T47D (cell line): ENCODE measurements around the gene UNC45A.
"Not testable (repeated sequence)": the region's sequence is repeated elsewhere in the genome, so short reads cannot be mapped to it uniquely, and the experiment has no call there.

Experiments used
- DNase-seq, 2 experiments: peaks; one replicate each; pipeline versions ENCODE4 v3.0.0 to v3.0.0-alpha.2; 2011 to 2012; ENCODE audit warnings: low read depth in 1 of 2, low spot score in 1 of 2
- JUND ChIP-seq: IDR thresholded peaks from 2 replicates; pipeline ENCODE4 v1.6.1; 2012; ENCODE audit warnings: low read depth
- in situ Hi-C: cut with HindIII; loops from 2 replicates; pipeline ENCODE4 v1.10.0; 2016; ENCODE audit warnings: low sequenced_read_pairs, low pct_unique_long_range_greater_than_20kb

UNC45A gene

DNA sequence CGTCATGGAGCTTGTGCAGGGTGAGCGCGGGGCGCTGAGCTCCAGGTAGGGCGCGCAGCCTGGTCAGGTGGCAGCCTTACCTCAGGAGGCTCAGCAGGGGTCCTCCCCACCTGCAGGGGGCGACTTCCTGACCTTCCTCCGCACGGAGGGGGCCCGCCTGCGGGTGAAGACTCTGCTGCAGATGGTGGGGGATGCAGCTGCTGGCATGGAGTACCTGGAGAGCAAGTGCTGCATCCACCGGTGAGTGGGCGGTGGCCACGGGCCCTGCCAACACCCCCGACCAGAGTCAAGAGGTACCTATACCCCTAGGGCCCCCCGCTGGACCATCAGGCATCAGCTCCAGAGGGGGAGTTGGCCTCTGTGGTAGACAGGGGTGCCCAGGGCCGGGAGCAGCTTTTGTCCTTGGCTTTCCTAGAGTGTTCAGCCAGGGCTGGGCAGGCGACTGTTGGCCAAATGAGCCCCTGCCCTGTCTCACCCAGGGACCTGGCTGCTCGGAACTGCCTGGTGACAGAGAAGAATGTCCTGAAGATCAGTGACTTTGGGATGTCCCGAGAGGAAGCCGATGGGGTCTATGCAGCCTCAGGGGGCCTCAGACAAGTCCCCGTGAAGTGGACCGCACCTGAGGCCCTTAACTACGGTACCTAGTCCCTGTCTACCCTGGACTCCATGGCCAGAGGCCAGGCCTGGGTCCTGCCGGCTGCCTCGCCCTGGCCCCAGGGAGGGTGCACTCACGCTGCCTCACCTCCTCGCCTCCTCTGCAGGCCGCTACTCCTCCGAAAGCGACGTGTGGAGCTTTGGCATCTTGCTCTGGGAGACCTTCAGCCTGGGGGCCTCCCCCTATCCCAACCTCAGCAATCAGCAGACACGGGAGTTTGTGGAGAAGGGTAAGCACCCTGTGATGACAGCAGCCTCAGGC, 41.7 kb upstream of the UNC45A start:
- DNase-seq = no peak
- in situ Hi-C loops = no loop called here

DNA sequence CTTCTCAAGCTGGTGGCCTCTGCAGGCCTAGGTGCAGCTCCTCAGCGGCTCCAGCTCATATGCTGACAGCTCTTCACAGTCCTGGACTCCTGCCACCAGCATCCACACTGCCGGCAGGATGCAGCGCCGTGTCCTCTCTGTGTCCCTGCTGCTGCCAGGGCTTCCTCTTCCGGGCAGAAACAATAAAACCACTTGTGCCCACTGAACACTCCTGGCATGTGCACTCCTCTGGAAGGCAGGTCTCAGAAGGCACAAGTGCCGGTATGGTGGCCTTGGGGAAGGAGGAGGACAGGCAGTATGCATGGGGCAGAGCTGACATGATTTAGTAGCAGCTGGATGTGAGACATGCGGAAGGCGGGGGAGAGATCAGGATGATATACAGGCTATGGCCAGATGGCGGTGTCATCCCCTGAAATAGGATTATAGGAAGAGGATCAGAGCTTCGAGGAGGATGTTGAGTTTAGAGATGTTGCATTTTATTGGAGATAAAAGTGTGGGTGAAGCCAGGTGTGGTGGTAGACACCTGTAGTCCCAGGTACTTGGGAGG, 39.4 kb upstream of the UNC45A start:
- no peak for DNase-seq
- no peak for TF ChIP-seq JUND
- in situ Hi-C loops = no loop called here

More for the DNA sequence above, 41.7 kb upstream of the UNC45A start:
- no peak for TF ChIP-seq JUND

- in situ Hi-C loops, DNase-seq: not testable (repeated sequence)
These were observed 37.9 kb upstream of the UNC45A start for GRCh38 chr15:90897131-90897655.

DNA sequence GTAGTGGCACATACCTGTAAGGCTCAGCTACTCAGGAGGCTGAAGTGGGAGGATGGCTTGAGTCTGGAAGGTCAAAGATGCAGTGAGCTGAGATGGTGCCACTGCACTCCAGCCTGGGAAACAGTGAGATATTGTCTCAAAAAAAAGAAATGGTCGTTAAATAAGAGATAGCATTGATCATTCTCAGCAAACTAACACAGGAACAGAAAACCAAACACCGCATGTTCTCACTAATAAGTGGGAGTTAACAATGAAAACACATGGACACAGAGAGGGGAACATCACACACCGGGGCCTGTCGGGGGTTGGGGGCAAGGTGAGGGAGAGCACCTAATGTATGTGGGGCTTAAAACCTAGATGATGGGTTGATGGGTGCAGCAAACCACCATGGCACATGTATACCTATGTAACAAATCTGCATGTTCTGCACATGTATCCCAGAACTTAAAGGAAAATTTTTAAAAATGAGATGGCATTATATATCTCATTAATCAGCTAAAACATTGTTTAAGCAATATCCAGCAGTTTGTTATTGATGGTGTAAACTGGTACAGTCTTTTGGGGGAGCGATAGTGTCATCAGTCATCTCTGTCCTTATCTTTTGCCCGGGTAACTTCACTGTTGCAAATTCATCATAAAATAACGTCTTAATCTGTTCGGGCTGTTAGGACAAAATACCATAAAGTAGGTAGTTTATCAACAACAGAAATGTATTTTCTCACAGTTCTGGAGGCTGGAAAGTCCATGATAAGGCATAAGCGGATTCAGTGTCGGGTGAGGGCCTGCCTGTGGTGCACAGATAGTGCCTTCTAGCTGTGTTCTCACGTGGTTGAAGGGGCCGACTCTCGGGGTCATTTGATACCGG, 33.7 kb upstream of the UNC45A start:
- DNase-seq = no peak
- in situ Hi-C loops = no loop called here
- no peak for TF ChIP-seq JUND

DNA sequence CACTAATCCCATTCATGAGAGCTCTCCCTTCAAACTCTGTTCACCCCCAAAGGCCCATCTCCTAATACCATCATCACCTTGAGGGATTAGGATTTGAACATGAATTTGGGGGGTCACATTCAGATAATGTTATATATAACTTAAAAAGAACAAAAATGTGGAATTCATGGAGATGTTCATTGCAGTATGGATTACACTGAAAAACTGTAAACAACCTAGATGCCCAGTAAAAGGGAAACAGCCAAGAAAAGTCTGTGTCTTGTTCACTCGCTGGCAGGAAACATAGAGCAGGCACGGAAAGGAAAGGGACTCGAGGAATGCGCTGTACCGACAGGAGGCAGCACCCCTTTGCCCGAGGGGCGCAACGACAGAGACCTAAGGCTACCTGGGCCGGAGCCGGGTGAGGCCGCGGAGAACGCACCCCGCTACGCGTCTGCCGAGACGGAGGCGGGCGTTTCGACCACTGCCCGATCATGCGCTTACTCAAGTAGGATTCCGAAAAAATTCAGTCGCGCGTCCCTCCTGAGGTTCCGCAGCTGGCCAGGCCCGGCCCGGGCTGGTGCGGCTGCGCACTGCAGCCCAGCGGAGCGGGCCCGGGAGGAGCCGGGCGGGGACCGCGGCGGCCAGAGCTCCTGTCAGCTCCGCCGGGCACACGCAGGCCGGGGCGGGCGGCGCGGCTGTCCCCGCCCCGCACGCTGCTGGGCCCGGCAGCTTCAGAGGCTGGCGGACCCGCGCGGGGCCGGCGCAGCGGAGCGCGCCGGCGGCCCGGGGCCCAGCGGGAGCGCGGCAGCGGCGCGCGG, 32.8 kb upstream of the UNC45A start:
- in situ Hi-C loops = no loop called here
- DNase-seq = peak; percentile 84 to 98
- TF ChIP-seq JUND = no peak

DNA sequence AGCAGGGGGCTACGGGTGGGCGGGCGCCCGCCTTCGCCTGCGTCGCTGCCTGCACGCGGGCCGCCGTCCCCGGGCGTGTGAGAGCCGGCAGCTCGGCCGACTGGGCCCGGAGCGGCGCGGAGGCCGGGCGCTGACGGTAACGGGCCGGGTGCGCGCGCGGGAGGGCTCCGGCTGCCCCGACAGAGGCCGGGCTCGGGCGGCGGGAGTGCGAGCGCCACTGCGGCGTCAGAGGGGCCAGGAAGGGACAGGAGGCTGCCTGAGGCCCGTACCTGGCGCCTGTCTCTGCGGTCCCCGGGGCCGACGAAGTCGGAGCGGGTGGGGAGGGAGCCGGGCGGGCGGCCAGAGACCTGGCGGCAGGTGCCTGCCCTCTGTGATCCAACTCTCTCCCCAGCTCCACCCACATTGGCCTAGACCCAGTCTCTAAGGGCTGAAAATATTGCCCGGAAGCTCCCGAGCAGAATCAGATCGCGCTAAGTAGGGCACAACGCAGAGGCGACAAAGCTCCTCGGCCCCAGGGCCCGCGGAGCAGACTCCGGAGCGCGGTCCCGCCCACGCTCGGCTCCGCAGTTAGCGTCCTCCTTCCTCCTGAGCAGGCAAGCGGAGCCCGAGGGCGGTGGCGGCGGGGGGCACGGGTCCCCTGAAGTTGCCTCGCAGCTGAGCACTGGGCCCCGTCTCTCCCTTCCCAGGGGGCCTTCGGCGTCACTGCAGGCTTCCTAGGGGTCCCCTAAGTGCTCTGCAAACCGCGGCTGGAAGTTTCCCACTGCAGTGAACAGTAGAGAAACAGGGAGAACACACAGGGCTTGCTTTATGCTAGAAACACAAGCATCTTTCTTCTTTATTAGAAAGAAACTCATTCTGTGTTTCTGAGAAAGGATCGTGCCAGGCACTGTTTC, 32.0 kb upstream of the UNC45A start, which contains the start of gene MAN2A2:
Gene MAN2A2 (plus strand): TSS at position 463 of the 893 bp plus-strand sequence. CDS start 906 bp downstream, outside the sequence.
- peak; percentile 64 to 83 for DNase-seq
- in situ Hi-C loops = no loop called here
- no peak for TF ChIP-seq JUND

GRCh38 chr15:90903733-90904536, 31.1 kb upstream of the UNC45A start:
- peak; percentile 17 to 47 for DNase-seq
- TF ChIP-seq JUND = no peak
- in situ Hi-C loops = no loop called here

DNA sequence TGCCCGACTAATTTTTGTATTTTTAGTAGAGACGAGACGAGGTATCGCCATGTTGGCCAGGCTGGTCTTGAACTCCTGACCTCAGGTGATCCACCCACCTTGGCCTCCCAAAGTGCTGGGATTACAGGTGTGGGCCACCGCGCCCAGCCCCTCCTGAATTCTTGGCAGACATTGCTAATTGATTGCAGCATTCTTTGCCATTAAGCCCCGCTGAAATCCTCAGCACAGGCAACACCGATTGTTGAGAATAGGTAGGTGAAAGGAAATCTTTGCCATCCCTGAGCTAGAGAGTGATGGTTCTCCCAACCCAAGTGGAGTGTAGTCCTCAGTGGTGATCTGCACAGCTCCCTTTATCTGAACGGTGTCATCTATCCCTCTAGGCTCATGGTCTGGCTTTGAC, 30.3 kb upstream of the UNC45A start:
- no peak for DNase-seq
- TF ChIP-seq JUND = no peak
- in situ Hi-C loops = no loop called here

GRCh38 chr15:90905306-90906180, 29.5 kb upstream of the UNC45A start:
- no peak for DNase-seq
- in situ Hi-C loops = no loop called here
- TF ChIP-seq JUND = no peak
